Measurements from ENCODE around the gene C4orf50.
"Not testable (repeated sequence)": the region's sequence is repeated elsewhere in the genome, so short reads cannot be mapped to it uniquely, and the experiment has no call there.

Gene C4orf50

DNA sequence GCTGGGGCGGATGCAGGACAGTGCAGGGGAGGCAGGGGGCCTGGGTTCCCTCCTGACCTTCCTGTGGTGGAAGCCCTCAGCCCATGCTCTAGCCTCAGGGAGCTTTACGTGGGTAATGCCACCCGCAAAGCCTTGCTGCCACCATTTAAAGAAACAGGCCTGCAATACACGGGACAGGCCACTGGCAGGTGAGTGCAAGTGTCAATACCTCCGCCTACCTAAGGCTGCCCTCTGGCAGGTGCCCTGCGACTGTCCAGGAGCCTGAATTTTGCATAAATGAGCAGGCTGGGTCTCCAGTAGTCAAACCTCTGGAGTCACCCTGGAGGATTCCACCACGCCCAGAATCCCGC lies 131.2 kb downstream of the C4orf50 start:
- DNase-seq: no peak

DNA sequence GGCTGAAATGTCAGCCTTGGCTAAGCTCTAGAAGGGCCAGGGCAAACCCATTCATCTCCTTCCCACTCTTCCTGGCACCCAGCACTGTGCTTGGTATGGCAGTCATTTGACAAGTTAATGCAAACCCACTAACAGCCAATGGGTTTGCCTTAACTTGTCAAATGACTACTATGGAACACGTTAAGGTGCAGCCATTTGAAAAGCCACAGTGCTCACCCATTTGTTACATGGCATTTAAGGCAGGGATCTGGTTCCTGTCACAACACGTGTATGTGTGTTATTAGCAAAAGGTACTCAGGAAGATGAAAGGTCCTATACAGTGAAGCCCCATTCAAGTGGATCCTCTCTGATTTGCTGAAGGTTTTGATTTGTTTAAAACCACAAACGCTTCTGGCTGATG lies 132.5 kb downstream of the C4orf50 start:
- no peak for DNase-seq

DNA sequence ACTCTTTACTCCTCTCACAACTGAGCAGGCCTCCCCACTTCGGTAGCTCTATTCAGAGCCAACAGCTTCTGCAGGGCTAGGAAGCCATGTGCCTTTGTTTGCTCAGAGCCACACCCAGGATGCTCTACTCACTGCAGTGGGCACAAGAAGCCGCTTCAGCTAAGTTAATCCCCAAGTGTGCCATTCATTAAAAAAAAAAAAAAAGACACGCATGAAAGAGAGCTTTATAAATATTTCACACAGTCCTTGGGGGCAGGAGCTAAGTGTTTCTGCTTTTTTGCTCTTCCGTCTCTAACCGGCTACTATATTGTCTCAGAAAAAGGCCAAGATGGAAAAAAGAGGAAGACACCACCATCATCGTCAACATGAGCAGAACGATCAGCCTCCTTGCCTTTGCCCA lies 133.4 kb downstream of the C4orf50 start:
- no peak for DNase-seq

DNA sequence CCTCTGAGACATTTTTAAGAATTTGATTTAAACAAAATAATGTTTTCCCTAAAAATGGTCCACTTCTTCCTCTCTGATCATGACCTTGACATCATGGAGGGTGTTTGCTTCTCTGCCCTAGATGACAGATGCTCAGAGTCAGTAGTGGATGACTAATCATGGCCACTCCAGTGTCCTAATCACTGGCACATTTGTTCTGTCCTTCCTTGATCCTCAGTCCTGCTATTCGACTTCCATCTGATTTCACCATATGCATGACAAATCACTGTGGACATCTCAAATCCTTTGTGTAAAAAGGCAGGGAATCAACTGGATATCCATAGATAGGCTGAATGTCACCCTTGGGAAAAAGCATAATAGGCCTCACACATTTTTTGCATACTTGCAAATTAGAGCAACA lies 134.3 kb downstream of the C4orf50 start:
- DNase-seq: no peak

DNA sequence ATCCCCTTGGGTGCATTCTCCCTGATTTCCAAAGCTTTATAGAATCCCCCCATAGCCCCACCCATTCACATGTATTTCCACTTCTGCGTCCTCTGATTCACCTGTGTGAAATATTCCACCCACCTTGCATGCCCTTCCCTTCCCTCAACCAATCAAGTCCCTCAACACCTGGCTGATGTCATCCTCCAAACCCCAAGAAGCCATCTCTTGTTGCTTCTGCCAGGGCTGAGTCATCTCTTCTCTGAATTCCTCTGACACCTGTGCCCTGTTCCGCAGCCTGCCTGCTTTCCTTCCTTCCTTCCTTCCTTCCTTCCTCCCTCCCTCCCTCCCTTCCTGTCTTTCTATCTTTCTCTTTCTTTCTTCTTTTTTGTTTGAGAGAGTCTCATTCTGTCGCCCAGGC lies 135.3 kb downstream of the C4orf50 start:
- no peak for DNase-seq

DNA sequence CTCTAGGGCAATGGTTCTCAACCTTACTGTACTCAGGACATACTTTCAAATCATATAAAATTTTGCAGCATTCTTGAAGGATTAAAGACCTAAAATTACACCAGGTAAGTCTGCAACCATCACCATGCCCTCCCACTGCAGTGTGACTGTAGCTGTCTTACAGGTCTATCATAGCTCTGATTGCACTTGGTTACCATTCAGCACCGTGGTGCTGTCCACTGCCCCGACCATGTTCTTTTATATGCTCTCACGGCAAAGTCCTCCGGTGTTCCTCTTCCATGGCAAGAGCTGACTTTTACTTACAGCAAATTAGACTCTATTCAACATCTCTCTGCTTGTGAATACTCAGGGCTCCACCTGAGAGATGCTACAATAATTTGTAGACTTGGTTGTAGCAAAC lies 136.9 kb downstream of the C4orf50 start:
- DNase-seq: no peak

DNA sequence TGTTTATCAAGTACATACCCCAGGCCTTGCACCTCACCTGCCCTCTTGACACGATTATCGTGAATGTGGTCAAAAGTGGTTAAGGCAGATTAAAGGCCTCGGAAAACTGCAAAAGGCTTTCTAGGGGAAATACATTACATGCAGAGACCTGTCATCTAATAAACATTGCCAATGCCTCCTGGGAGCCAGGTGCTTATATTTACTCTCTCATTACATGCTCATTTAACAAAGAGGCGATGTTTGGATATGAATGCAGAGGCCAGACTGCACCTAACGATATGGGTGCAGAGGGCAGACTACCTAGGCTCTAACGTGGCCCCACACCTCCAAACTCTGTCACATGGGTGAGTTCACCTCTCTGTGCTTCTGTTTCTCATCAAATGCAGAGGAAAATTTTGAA lies 139.9 kb downstream of the C4orf50 start:
- DNase-seq: no peak

DNA sequence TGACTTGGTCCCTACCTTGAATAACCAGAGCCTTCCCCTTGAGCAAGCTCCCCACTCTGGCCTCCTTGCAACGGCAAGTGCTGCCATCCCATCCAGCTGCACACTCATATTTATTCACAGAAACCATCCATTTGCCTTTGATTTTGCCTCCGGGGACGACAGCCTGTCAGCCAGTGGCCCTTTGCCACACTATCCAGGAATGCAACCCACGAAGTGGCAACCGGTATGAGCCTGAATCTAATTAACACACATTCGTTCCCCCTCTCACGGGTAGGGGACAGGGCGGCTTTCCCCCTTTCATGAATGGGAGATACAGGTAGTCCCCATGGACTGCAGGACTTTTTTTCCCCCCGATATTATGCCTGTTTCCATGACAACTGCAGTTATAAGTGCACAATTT lies 140.8 kb downstream of the C4orf50 start:
- DNase-seq: no peak

DNA sequence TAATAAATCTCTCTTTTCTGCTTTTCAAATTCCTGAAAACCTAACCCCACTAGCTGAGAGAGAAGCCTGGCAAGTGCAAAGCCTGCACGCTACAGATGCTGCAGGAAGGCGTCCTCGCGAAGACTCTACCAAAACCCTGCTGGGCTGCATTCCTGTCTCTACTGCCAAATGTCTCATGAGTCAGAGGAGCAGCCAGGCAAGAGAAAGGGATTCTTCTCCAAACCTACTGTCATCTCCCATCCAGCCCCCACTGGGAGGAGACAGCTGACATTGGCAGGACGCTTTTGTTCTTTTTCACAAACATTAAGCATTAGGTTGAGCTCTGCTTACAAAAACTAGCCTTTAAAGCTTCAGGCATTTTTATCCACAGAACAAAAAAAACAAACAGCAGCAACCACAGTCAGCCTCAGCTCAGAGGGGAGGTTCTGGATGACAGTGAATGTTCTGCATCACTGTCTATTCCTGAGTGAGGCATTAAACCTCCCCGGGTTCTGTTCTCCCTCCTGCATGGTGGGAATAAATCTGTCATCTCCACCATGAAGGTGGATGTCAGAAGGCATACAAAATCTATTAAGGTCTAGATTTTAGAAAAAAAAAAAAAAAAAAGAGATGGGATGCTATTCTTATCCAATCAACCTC lies 143.3 kb downstream of the C4orf50 start:
- no peak for DNase-seq

DNA sequence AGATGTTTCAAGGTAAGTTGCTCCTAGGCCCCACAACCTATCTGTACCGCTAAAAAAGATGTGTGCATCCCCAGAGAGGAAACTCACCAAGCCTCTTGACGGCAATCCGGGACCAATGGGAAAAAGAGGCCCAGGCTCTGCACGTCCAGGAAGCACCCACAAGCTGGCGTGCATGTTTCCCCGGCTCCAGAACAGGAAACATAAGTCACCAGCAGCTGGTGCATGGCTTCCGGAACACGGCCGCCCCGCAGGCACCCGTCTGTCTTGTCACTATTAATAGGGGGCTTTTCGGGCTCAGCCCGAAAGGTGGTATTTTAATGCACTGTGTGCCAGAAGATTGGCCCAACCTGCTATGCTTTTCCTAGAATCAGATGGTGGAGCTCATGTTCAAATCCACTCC lies 147.5 kb downstream of the C4orf50 start:
- no peak for DNase-seq

DNA sequence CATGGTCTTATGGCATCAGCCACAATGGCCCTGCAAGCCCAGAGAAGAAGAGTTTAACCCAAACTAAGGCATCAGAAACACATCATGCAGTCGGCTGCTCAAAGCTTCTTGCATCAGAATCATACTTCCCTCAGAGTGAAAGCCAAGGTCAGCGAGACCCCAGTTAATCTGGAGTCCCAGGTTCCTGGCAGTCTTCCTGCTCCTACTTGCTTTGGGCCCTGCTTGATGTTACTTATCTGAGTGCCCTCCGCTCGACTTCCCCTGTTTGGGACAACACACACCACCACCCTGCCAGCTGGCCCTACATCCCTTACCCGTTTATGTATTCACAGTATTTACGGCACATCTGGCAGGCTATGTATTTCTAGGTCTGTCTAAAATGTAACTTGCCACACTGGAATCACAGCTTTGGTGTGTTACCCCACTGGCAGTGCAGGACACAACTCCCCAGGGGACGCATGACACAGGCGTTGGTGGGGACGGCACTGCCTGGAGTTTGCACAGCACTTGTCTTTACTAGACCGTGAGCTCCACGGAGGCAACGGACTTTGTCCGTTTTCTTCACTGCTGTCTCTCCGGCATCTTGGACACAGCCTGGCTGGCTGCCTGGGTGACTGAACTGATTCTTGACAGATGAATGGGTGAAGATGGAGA lies 148.1 kb downstream of the C4orf50 start:
- no peak for DNase-seq

DNA sequence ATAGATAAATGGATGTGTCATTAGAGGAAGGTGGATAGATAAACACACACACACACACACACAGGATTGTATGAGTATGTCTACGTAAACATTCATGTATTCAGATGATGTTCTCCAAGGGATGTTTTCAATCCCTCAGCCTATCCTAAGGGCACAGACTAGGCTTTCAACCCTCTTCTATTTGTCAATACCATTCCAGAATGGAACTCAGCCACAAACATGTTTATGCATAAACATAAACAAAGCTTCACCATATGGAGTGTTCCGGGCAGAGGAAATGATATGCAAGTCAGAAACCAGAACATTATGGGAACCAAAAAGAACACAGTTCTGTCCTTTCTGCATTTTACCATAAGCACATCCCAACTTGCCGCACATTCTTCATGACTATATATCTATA lies 150.4 kb downstream of the C4orf50 start:
- DNase-seq: no peak

DNA sequence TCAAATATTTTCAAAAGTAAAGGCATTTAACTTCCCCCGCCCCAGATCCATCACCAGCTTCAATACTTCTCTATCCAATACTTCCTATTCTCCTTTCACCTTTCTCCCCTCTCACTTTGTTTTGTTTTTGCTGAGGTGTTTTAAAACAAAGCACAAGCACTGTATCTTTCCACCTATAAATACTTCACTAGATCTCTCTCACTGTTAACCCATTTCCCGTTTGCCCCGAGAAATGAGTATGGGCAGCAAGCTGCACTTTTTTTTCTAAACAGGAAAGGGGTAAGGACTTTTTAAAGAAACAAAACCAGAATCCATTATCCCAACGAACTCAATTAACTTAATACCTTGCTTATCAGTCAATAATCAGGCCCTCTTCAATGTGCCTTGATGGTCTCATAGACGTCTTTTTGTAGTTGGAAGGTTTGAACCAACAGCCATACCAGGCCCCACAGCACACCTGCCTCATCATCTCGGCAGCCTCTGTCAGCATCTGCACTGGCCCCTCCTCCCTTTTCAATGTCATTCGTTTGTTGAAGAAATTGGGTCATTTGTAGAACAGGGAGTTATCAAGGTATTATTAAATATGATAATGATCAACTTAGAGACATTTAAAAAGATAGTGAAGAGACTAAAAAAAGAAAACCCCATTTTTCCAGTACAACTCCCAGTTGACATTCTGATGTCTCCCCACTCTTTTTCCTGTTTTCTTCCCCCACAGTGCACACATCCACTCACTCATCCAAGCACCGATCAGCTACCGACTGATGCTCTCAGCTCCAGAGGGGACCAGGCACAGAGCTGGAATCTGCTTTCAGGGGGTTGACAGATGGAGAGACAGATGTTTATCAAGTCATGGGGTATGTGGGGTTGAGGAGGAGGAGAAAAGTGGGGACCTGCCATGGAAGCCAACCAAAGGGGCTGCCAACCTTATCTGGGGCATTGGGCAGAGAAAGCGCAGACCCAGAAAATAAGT lies 151.1 kb downstream of the C4orf50 start:
- no peak for DNase-seq

DNA sequence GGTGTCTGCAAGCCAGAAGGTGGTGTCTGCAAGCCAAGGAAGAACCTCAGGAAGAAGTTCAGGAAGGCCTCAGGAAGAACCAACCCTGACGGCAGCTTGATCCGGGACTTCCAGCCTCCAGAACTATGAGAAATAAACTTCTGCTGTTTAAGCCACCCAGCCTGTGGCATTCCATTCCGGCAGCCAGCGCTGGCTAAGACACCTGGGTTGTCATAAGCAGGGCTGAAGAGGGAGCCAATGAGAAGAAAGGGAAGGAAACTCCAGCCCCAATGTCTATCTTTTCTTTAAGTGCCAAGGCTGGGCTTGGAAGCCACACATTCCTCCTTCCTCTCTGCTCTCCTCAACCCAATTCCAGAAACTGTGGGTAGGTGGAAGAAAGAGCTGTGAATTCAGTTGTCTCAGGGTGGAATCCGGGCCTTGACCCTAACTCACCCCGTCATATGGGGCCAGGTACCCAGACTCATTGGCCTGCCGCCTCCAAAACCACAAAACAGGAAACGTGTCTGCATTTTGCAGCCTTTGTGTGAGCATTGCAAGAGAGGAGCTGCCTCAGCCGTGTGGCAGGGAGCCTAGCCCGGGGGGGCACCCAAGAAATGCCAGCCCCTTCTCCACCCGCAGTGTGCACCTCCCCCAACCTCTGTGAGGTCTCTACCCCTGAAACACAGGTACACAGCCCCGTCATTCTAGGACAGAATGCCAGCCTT lies 152.2 kb downstream of the C4orf50 start:
- DNase-seq: no peak

DNA sequence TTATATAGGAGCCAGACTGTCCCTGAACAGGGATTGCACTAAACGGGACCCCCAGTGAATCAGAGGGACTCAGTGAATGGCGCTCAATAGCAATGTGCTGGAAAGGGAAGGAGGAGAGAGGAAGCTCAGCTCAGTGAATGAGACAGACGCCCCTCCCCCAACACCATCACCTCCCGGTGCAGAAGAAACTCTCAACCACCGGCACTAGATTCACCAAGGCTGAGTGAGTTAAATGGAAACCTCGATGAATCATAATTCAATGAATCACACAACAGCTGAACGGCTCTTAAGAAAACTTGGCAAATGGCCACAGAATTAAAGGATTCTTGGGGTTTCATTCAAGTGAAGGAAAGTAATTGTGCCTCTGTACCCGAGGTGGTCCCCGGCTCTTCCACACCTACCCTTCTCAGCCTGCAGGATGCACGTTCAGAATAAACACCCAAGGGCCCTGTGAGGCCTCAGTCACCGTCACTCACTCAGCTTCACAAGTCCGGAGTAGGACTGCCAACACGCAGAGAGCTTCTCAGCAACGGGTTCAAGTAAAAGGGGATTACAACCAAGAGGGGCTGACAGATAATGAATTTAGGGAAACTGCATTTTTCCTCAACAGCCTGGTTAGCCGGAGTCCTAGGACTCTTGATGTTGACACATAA lies 154.6 kb downstream of the C4orf50 start:
- no peak for DNase-seq

DNA sequence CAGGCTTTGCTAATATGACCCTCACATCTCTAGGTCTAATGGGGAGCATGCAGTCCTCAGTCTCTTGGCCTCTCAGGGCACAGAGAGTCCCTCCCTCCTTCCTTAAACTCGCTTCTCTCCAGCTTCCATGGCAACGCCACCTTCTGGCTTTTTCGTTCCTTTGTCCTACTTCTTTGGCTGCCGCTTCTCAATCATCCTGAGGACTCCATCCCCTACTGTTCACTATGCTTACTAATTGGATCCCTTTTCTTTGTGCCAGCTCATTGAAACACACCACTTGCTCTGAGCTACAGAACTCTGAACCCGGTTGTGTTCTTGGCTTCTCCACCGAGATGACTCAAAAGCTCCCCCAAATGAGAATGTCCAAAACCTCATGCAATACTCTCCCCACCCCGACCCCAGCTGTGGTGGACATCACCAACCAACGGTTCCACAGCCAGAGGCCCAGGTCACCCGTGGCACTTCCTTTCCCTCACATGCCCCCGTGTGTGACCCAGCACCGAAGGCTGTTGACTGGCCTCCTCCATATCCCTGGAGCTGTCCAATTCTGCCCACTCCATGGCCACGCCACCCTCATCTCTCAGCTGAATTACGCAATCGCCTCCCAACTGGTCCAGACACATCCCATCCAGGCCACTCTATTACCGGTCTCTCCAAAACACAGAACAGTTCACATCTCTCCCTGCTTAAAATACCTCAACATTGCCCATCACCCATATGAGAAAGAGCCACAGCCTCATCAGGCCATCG lies 160.0 kb downstream of the C4orf50 start:
- DNase-seq: no peak

DNA sequence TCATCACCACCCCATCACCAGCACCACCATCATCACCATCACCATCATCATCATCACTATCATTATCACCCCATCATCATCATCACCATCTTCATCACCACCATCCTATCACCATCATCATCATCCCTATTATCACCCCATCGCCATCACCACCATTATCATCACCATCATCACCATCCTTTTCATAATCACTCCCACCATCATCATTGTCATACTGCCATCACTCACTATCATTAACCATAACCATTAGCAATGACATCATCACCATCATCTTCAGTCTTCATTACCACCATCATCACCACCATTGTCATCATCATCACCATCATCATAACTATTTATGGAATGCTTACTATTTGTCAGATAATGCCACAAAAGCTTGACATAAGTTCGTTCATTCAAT lies 161.0 kb downstream of the C4orf50 start:
- DNase-seq: no peak

DNA sequence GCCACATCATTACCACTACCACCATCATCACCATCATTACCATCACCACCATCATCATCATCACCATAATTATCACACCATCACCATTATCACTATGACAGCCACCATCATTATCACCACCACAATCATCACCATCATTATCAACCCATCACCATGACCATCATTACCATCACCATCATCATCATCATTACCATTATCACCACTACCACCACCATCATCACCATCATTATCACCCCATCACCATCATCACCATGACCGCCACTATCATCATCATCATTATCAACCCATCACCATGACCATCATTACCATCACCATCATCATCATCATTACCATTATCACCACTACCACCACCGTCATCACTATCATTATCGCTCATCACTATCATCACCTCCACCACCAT lies 161.9 kb downstream of the C4orf50 start:
- not testable (repeated sequence) for DNase-seq

DNA sequence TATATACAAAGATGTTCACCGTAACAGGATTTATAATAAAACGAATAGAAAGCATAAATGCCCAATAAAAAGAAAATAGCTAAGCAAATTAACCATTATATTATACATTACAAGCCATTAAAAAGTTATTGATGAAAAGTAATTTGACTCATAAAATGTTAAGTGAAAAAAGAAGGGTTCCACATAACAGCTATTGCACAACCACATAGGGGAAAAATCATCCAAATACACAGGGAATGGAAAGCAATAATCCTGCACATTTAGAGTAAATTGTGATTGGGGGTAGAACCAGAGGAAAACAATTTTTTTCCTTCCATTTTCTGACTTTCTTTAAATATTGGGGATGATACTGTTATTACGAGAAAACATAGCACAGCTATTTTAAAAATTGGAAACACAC lies 163.3 kb downstream of the C4orf50 start:
- no peak for DNase-seq

DNA sequence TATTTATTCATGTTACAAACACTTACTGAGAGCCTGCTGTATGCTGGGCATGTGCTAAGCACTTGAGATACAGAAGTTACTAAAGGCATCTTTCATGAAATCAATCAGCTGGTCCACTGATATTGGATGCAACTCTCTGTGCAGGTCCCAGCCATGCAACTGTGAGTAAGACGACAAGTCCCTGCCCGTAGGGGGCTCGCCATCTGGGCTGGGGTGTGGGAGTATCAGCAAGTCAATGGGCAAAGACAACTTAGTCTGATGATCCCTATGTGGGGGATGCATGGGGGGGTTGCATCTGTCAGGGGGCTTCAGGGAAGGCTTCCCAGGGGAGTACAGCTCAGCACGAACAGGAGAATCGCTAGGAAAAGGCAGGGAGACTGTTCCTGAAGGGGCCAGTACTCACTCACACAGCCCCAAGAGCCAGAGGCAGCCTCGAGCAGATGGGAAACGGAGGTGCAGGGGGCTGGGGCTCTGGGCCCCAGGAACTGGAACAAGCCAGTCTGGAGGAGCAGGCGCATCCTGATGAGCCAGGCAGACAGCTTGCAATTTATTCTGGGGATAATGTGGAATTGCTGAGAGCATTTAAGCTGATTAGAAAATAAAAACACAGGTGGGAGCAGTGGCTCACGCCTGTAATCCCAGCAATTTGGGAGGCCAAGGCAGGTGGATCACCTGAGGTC lies 165.6 kb downstream of the C4orf50 start:
- no peak for DNase-seq

DNA sequence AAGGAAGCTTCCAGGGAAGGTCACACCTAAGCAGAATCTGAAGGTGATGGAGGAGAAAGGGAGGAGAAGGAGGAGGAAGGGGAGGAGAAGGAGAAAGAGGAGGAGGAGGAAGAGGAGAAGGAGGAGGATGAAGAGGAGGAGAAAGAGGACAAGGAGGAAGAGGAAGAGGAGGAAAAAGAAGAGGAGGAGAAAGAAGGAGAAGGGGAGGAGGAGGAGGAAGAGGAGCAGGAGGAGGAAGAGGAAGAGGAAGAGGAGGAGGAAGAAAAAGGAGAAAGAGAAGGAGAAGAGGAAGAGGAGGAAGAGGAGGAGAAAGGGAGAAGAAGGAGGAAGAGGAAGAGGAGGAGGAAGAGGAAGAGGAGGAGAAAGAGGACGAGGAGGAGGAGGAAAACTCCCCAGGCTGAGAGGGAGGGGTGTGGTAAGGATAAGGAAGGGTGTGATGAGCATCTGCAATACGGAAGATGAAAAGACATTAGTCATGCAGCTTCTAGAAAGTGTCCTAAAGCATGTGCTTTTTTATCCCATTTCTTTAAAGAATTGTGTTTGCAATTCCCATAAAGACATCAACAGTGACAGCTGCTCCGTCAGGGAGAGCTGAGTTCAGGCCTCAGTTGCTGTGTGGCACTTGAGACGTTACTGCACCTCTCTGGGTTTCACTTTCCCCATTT lies 166.5 kb downstream of the C4orf50 start:
- no peak for DNase-seq
